GM18867 (cell line): ENCODE measurements around the gene ZNF628.

Source experiments
- ATAC-seq: cut with Tn5 transposase; IDR thresholded peaks from one replicate; pipeline ENCODE4 v1.9.1; 2021; ENCODE audit warnings: mild to moderate bottlenecking, moderate library complexity; ENCODE audit not compliant: unreplicated experiment

Gene ZNF628

DNA sequence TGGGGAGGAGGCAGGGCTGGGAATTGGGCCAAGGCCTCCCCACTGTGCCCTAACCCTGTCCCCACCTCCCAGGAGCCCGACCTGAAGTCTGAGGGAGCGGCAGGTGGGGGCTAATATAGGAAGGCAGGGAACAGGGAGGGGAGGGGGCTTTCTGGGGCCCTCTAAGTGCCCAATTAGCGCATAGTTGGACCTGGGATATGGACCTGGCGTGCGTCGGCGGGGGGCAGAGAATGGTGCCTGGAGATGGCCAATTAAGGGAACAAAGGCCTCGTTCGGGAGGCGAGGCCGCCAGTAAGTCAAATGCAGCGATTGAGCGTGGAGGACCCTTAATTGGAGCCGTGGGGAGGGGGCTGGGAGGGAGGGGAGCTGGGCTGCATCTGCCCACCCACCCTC, 11.8 kb upstream of the ZNF628 start, which contains the start of gene C19orf85:
TSS of gene C19orf85 (minus strand) at position 90 of the 393 bp plus-strand sequence. CDS start 197 bp downstream, outside the sequence.
- ATAC-seq = no peak

DNA sequence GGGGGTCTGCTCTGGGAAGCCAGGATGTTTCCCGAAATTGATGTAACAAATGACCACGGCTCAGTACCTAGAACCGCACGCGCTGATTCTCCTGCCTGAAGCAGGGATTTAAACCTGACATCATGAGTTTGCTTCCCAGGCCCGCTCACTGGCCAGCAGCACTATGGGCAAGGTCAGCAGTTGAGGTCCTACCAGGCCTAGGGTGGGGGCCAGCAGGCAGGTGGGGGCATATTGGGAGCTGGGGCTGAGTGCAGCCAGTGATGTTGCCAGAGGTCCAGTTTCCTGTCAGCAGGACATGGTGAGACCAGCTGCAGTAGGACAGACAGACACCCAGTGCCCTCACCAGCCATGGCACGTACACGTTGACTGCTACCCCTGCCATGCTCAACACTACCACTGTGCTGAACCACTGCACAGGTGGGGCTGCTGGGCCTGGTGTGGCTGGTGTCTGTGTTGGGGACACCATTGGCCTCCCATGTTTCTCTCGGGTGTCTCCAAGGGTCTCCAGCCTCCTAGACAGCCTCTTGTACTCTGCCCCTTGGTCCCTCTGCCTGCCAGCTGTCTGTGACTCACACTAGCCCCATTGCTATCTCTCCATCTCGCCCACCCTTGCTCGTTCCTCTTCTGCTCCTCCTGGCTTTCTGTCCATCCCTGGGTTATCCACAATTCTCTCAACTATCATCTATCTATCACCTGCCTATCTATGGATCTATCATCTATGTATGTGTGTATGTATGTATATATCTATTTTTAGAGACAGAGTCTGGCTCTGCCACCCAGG, 10.8 kb upstream of the ZNF628 start:
- no peak for ATAC-seq

DNA sequence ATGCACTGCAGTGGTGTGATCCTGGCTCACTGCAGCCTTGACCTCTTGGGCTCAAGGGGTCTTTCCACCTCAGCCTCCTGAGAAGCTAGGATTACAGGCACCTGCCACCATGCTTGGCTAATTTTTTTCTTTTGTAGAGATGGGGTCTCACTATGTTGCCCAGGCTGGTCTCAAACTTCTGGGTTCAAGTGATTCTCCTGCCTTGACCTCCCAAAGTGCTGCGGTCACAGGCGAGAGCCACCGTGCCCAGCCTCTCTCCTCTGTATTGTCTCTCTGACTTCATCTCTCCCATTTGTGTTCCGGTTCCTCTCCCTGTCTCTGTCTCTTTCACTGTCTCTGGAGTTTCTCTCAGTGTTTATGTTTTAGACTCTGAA, 10.2 kb upstream of the ZNF628 start:
- no peak for ATAC-seq

DNA sequence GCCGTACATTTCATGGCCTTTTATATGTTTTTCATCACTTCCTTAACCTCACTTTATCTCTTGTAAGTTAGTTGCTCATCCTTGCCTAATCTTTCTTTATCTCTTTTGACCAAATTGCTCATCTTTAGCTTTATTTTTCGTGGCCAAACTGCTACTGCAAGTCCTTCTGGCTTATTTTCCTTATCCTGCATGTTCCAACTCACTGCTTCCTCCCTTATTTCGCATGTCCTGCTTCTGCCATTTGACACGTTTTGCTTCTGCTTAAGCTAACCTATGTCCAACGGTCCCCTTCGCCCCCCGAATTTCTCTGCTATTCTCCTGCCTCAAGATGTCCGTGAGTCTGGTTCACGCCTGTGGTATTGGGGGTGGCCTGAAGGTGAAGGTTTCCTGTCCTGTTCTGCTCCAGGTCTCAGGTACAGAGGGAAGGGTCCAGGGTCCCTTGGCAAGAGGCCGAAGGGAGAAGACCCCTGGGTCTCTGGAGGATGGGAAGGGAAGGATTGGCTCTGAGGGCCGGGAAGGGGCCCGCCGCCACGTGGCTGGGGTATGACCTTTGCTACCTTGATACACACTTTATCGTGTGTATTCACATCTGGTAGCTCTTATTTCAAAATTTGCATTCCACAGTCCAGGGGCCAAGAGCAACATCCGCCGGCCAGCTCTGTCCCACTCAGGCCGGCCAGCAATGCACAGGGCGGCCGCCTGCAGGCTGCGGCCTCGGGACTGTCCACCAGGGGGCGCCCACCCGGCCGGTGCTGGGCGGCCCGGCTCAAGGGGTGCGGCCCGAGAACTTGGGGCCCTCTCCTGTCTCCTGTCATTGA, 9.0 kb upstream of the ZNF628 start:
- peak; percentile 63 for ATAC-seq

DNA sequence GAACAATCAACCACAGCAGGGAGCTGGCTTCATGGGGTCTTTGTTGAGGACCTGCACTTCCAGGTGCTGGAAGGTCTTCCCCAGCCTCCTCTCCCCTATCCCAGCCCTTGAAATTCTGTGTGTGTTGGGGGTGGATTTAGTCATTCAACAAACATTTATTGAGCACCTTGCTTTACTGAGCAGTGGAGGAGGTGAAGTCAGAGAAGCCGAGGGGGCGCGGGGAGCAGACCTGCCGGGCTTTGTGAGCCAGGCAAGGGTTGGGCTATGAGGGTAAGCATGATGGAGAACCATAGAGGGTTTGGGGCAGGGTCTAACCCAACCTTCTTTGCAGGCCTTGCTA, 8.4 kb upstream of the ZNF628 start:
- ATAC-seq = no peak

DNA sequence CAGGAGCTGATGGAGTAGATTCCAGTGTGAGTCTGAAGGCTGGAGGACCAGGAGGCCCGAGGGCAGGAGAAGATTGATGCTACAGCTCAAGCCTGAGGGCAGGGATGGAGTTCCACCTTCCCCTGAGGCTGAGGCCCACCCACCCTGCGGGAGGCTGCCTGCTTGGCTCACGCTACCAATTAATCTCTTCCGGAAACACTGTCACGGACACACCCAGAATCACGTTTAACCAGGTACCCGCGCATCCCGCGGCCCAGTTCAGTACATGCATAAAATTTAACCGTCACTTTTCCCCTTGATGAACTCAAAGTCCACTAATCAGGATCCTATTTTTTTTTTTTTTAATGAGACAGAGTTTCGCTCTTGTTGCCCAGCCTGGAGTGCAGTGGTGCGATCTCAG, 5.2 kb upstream of the ZNF628 start:
- no peak for ATAC-seq

DNA sequence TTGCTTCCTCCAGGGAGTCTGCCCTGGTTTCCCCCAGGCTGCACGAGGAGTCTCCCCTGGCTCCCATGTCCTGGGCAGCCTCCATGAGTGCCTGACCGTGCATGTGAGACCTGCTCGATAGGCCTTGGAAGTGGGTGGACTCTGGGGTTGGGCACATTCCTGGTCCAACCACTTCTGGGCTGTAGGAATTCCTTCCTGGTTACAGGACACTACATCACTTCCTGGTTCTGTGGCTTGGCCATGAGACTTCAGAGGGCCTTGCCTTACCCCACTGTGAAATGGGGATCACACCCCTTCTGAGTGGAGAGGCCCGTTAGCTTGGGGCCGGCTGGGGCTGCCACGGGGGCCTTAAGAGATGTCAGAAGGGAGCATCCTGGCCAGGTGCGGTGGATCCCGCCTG, 4.0 kb upstream of the ZNF628 start:
- no peak for ATAC-seq

DNA sequence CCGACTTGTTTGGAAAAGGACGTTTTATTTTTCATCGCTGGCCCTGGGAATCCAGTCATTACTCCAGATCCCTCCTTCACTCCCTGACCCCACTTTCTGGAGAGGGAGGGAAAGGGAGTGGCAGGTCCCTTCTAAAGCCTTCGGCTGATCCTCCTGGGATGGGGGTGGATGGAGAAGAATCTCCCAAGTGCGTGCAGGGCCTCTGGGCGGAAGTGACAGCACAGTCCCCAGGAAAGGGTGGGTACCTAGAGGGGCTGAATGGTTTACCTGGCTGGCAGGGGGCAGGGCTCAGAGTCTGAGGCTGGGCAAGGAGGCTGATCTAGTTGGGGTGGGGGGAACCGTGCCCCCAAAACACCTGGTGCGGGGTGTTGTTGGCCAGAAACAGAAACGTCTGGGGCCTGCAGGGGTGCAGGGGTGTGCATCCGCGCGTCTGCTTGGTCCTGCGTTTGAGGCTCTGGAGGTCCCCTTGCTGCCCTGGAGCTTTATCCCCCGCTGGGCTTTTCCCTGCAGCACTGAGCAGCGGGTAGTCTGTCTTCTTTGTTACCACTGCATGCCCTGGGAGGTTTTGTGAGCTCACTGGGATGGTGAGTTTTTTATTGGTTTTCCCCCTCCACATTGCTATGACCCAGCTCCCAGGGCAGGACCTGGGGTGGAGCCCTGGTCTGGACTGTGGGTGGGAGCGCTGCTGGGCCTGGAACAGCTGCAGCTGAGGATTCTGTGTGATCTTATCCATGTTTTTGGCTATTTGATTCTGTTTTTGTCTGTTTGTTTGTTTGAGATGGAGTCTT, 3.0 kb upstream of the ZNF628 start:
- no peak for ATAC-seq

DNA sequence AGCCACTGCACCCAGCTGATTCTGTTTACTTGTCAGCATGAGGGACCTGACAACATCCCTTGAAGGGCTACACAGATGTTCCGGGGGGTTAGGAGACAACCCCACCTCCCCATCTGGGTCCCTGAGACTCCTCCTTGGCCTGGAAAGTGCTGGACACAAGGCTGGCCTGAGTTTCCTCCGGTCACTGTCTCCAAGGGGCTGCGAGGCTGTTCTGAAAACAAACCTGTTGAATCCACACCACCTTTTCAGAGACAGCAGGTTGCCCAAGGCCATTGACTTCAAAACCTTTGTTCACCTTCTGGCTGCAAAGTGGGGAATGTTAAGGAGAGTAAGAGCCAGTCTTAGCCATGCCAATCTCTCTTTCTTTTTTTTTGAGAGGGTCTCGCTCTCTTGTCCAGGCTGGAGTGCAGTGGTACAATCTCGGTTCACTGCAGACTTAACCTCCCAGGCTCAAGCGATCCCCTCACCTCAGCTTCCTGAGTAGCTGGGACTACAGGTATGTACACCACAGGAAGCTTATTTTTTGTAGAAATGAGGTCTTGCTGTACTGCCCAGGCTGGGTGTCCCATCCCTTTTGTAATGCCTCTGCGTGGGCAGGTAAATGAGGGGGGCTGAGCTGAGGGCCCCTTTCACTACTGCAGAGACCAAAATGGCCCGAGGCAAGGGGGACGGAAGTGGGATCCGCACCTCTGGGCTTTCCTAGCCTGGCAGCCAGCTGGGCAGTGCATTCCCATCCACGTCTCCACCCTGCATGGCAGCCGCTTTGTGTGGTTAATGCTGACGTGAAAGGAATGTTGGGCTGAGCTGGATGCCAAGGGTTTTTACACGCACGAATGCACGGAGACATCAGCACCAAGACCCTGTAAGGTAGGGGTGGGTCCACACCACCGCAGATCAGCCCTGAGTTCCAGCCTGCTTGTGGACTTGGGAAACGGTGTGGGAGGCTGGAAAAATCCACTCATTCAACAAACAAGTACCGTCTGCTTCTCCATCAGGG, 1.9 kb upstream of the ZNF628 start:
- ATAC-seq = no peak

DNA sequence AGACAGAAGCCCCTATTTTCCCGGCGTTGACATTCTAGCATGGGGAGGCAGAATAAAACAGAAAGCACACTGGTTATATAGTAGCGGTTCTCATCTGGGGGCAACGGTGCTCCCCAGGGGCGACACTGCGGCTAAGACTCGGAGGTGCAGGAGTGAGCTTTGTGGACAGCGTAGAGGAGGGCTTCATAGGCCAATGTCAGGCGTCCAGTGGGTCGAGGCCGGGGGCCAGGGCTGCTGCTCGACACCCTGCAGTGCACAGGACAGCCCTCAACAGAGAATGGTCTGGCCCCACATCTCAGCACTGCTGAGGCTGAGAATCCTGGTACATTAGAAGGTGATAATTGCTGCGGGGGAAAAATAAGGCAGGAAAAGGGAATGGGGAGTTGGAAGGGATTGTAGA, 1.5 kb downstream of the ZNF628 start:
- ATAC-seq = no peak

DNA sequence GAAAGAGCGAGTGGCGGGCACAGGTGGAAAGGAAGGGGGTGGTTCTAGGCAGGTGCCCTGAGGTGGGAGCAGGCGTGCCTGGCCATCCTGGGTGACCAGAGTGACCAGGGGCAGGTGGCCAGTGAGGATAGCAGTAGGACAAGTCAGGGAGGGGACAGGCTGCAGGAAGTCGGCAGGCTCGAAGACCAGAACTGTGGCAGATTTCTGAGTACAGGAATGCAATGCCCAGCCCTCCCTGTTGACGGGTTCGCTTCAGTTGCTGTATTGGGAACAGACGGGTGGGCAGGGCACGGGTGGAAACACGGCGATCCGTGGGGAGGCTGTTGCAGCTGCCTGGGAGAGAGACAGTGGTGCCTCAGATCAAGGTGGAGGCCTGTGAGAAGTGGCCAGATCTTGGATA, 1.9 kb downstream of the ZNF628 start:
- no peak for ATAC-seq

DNA sequence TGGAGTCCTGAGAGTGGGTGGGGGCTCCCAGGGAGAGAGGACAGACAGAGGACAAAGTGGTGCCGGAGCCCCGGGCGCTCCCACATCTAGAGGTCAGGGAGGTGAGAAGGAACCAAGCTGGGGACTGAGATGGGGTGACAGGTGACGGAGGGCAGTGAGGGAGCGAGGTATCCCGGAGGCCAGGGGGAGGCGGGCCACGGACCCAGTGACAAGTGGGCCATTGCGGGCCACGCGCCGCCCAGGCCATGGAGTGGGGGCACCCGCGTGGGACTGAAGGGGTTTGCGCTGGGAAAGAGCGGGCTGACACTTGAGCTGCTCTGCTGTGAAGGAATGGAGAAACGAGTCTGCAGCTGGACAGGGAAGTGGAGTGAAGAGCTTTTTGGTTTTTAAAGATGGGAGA, 2.6 kb downstream of the ZNF628 start:
- no peak for ATAC-seq

DNA sequence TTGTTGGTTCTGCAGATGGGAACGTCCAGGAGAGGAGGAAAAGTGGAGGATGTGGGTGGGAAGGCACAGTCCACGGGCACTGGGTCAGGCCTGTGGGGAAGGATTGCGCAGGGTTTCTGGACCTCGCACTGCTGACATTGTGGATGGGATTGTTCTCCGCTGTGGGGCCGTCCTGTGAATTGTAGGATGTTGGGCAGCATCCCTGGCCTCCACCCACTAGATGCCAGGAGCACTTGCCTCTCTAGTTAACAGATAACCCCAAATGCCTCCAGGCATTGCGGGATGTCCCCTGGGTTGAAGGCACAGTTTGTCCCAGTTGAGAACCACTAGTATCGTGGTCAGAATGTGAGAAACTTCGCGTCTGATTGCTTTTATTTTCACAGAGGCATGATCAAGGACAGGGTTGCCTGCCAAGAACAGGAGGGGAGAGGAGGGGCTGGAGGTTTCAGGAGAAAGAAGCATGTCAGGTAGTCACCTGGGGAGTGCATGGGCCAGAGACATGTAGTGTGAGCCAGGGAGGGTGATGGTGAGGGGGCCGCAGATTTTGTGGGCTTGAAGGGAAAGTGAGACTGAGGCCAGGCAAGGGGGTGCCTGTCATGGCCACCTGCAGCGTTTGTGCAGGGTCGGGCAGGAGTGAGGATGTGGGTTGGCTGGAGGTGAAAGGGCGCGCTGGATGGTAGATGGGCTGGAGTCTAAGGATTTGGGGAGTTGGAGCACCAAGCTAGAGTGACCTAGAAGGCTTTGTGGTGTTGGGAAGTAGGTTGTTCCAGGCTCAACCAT, 3.2 kb downstream of the ZNF628 start:
- no peak for ATAC-seq

DNA sequence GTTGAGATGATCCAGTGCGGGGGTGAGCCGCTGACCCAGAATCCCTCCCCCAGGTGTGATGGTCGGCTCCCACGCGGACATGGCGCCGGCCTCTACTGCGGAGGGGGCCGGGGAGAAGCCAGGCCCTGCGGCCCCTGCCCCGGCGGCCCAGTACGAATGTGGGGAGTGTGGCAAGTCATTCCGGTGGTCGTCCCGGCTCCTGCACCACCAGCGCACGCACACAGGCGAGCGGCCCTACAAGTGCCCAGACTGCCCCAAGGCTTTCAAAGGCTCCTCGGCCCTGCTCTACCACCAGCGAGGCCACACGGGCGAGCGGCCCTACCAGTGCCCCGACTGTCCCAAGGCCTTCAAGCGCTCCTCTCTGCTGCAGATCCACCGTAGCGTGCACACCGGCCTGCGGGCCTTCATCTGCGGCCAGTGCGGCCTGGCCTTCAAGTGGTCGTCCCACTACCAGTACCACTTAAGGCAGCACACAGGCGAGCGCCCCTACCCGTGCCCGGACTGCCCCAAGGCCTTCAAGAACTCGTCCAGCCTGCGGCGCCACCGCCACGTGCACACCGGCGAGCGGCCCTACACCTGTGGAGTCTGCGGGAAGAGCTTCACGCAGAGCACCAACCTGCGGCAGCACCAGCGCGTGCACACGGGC, 4.9 kb downstream of the ZNF628 start:
- no peak for ATAC-seq

DNA sequence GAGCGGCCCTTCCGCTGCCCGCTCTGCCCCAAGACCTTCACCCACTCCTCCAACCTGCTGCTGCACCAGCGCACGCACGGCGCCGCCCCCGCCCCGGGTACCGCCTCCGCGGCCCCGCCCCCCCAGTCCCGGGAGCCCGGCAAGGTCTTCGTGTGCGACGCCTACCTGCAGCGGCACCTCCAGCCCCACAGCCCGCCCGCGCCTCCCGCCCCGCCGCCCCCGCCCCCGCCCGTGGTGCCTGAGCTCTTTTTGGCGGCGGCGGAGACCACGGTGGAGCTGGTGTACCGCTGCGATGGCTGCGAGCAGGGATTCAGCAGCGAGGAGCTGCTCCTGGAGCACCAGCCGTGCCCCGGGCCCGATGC, 5.4 kb downstream of the ZNF628 start:
- ATAC-seq = no peak

DNA sequence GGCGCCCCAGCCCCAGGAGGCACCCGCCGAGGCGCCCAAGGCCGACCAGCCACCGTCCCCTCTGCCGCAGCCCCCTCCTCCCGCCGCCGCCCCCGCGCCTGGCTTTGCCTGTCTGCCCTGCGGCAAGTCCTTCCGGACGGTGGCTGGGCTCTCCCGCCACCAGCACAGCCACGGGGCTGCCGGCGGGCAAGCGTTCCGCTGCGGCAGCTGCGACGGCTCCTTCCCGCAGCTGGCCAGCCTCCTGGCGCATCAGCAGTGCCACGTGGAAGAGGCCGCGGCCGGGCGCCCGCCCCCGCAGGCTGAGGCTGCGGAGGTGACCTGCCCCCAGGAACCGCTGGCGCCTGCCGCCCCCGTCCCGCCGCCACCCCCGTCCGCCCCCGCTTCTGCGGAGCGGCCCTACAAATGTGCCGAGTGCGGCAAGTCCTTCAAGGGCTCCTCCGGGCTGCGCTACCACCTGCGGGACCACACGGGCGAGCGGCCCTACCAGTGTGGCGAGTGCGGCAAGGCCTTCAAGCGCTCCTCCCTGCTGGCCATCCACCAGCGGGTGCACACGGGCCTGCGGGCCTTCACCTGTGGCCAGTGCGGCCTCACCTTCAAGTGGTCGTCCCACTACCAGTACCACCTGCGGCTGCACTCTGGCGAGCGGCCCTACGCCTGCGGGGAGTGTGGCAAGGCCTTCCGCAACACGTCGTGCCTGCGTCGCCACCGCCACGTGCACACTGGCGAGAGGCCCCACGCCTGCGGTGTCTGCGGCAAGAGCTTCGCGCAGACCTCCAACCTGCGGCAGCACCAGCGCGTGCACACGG, 5.9 kb downstream of the ZNF628 start:
- ATAC-seq = no peak

DNA sequence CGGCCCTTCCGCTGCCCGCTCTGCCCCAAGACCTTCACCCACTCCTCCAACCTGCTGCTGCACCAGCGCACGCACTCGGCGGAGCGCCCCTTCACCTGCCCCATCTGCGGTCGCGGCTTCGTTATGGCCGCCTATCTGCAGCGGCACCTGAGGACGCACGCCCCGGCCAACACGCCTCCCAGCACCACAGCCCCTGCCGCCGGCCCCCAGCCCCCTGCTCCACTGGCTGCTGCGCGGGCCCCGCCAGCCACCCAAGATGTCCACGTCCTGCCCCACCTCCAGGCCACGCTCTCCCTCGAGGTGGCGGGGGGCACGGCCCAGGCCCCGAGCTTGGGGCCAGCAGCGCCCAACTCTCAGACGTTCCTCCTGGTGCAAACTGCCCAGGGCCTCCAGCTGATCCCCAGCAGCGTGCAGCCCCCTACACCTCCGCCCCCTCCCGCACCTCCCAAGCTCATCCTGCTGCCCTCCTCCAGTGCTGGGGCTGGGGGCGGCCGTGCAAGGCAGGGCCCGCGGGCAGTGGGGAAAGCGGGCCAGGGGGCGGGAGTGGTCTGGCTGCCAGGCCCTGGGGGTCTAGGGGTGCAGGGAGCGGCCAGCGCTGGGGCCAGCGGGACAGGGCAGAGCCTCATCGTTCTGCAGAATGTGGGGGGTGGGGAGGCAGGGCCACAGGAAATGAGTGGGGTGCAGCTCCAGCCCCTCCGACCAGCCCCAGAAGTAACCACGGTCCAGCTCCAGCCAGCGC, 6.7 kb downstream of the ZNF628 start:
- no peak for ATAC-seq
